NT2/D1 (cell line): ENCODE measurements around the gene SPEN.

Experiments used
- SUZ12 ChIP-seq: IDR thresholded peaks from 2 replicates; pipeline ENCODE4 v1.6.1; 2011; ENCODE audit not compliant: insufficient read length, insufficient read depth; ENCODE audit errors: extremely low read depth
- YY1 ChIP-seq: IDR thresholded peaks from 2 replicates; pipeline ENCODE4 v1.6.1; 2011; ENCODE audit not compliant: insufficient read length, insufficient read depth
- ZNF274 ChIP-seq: IDR thresholded peaks from 2 replicates; pipeline ENCODE4 v1.6.1; 2011; ENCODE audit warnings: mild to moderate bottlenecking, low read depth, low read length

DNA sequence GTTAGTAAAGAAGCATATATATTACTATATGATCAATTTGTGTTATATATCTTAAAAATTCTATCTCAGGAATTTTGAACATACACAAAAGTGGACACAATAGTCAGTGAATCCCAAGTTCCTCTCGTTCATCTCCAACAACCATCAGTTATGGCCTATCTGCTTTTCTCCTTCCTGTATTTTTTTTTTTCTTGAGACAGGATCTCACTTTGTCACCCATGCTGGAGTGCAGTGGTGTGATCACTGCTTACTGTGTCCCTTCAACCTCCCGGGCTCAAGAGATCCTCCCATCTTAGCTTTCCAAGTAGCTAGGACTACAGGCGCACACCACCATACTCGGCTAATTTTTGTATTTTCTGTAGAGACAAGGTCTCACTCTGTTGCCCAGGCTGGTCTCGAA is 9.4 kb downstream of the SPEN start:
- no peak for TF ChIP-seq YY1
- TF ChIP-seq ZNF274, result no peak
- no peak for TF ChIP-seq SUZ12
